Brain microvascular endothelial cell (primary cell): ENCODE measurements around the gene EFCAB14.
"Not testable (repeated sequence)": the region's sequence is repeated elsewhere in the genome, so short reads cannot be mapped to it uniquely, and the experiment has no call there.

Experiments
- DNase-seq: peaks from one replicate; pipeline ENCODE4 v3.0.0-alpha.2; 2020
- H3K27ac ChIP-seq: fragments of 250-450 bp; sonication (Bioruptor Pico); 2 replicates; pipeline ENCODE4 v1.5.1; 2020; ENCODE audit warnings: mild to moderate bottlenecking, moderate library complexity
- H3K27me3 ChIP-seq: fragments of 250-450 bp; sonication (Bioruptor Pico); replicated peaks from 2 replicates; pipeline ENCODE4 v1.5.1; 2020; ENCODE audit warnings: mild to moderate bottlenecking
- H3K36me3 ChIP-seq: fragments of 250-450 bp; sonication (Bioruptor Pico); replicated peaks from 2 replicates; pipeline ENCODE4 v1.5.1; 2020; ENCODE audit warnings: mild to moderate bottlenecking
- H3K4me3 ChIP-seq: 2 replicates; pipeline ENCODE4 v1.5.1; 2011; ENCODE audit warnings: low read depth, mild to moderate bottlenecking, control low read depth, low read length, moderate library complexity
- CTCF ChIP-seq: IDR thresholded peaks from 2 replicates; pipeline ENCODE4 v1.5.1; 2011; ENCODE audit warnings: low read depth, mild to moderate bottlenecking, moderate library complexity, low read length, control low read depth, inconsistent platforms; ENCODE audit errors: missing control alignments
- in situ Hi-C: cut with HindIII; loops from 2 replicates; pipeline ENCODE4 v1.10.0; 2017; ENCODE audit warnings: low sequenced_read_pairs, low pct_ligation_motif_present

EFCAB14 gene

GRCh38 chr1:46703927-46704641, 14.8 kb downstream of the EFCAB14 start:
- Histone ChIP-seq H3K27ac (no peak overlapping the region), H3K4me3 (no peak overlapping the region), H3K36me3 (peaks cover 23% of the 10 kb centered on the region), H3K27me3 (no peaks in the 10 kb centered on the region)
- no peak for TF ChIP-seq CTCF
- in situ Hi-C loops: no loop called here
- no peak for DNase-seq

GRCh38 chr1:46699666-46700065, 19.2 kb downstream of the EFCAB14 start:
- no peak overlapping the region for H3K4me3 ChIP-seq
- DNase-seq: no peak
- no peak overlapping the region for H3K27ac ChIP-seq
- no peak for TF ChIP-seq CTCF
- H3K36me3 ChIP-seq: peaks cover 14% of the 10 kb centered on the region
- in situ Hi-C loops: no loop called here
- no peaks in the 10 kb centered on the region for H3K27me3 ChIP-seq

GRCh38 chr1:46697053-46697452, 21.9 kb downstream of the EFCAB14 start:
- H3K27ac ChIP-seq: no peak overlapping the region
- in situ Hi-C loops: no loop called here
- H3K27me3 ChIP-seq: no peaks in the 10 kb centered on the region
- TF ChIP-seq CTCF: no peak
- H3K36me3 ChIP-seq: peaks cover 20% of the 10 kb centered on the region
- DNase-seq: no peak
- no peak overlapping the region for H3K4me3 ChIP-seq

GRCh38 chr1:46694676-46695075, 24.2 kb downstream of the EFCAB14 start:
- DNase-seq, H3K4me3 ChIP-seq, H3K27me3 ChIP-seq, H3K27ac ChIP-seq, in situ Hi-C loops: not testable (repeated sequence)
- H3K36me3 ChIP-seq: peaks cover 38% of the 10 kb centered on the region

GRCh38 chr1:46692811-46693770, 25.8 kb downstream of the EFCAB14 start:
- DNase-seq: no peak
- no peaks in the 10 kb centered on the region for H3K27me3 ChIP-seq
- in situ Hi-C loops: no loop called here
- no peak overlapping the region for H3K27ac ChIP-seq
- no peak overlapping the region for H3K4me3 ChIP-seq
- peaks cover 48% of the 10 kb centered on the region for H3K36me3 ChIP-seq
- no peak for TF ChIP-seq CTCF
